GM19025 (cell line): ENCODE data around the gene LINC00237.

Experiments used
- ATAC-seq: cut with Tn5 transposase; IDR thresholded peaks from one replicate; pipeline ENCODE4 v1.9.1; 2021; ENCODE audit warnings: mild to moderate bottlenecking, low read depth, moderate library complexity; ENCODE audit not compliant: unreplicated experiment

The LINC00237 gene

DNA sequence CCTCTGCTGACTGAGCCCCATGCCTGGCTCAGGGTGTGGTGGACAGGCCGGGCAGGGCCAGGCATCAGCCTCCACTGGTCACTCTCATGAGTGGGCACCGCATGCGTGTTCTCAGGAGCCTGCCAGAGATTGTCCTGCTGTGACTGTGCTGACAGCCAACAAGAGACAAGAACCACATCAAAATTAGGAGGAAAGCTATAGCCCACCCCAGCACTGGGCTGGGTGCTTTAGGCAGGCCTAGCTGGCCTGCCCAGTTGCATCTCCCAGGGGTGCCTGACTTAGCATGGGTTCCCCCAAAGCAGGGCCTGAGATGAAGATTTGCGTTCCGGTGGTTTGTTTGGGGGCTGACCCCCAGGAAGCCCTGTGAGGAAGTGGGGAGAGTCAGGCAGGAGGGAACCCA, 53.9 kb downstream of the LINC00237 start:
- no peak for ATAC-seq

DNA sequence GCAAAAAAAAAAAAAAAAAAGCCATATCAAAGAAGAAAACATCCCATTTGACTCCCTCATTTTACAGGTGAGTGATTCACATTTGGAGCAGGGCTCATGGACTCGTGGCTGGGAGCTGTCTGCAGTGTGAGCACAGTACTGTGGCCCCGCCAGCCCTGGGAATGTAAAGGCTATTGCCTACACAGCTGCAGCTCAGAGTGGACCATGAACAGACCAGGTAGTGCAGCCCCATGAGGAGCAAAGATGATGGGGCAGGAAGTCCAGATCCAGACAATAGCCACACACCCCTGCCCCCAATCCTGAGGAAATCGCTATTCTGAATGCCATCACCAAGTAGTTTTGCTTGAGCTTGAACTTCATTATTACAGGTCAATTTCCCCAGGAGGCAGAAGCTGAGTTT, 55.4 kb downstream of the LINC00237 start:
- ATAC-seq: no peak

DNA sequence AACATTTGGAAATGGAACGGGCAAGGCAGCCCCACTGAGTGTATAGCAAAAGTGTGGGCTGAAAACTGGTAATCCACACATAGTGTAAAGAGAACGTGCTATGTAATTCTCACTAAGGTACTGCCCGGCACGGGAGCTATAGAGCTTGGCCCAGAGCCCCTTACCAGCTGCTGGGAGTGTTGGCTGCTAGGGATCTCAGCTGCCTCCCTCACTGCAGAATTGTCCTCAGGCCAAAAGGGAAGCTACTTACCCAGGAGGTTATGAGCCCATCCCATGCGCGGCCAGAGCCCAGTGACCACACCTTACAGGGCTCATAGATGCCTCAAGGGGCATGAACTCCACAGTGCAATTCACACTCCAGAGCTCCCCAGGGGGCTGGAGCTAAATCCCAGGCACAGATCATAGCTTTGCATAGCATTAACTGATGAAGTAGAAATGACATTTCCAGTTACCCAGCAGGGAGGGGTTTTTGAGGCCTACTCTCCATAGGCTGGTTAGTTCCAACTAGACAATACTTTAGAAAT, 56.8 kb downstream of the LINC00237 start:
- ATAC-seq: no peak

DNA sequence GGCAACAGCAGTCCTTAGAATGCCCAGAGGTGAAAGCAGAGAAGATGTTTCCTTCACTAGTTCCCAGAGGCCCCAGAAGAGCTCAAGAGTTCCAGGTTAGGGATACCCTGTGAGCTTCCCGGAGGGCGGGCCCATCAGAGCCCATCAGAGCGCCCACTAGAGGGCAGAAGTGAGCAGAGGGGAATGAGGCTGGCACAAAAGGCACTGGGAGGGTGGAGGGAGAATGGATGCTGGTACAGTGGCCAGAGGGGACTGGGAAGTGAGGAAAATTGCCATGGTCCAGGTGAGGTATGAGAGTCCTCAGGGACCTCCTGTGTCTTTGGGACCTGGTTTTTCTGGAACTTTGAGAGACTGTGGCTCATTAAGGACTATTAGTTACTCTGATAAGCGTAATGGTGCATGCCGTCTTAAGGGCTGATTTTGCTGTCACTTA, 57.3 kb downstream of the LINC00237 start:
- no peak for ATAC-seq

DNA sequence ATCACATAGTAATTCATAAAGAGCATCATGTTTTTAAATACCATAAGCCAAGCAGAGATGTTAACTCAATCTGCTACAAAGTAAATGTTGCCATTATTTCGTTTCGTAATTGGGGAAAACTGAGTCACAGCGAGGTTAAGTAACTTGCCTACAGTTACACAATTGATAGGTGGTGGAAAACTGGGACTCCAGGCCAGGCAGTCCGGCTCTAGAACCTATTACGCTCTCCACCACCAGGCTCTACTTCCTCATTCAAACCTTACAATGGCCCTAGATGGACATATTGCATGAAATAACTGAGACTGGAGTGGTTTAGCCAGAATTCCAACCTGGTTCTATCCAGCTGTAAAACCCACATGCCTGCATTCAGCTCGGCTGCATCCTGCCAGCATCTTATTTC, 58.2 kb downstream of the LINC00237 start:
- no peak for ATAC-seq

DNA sequence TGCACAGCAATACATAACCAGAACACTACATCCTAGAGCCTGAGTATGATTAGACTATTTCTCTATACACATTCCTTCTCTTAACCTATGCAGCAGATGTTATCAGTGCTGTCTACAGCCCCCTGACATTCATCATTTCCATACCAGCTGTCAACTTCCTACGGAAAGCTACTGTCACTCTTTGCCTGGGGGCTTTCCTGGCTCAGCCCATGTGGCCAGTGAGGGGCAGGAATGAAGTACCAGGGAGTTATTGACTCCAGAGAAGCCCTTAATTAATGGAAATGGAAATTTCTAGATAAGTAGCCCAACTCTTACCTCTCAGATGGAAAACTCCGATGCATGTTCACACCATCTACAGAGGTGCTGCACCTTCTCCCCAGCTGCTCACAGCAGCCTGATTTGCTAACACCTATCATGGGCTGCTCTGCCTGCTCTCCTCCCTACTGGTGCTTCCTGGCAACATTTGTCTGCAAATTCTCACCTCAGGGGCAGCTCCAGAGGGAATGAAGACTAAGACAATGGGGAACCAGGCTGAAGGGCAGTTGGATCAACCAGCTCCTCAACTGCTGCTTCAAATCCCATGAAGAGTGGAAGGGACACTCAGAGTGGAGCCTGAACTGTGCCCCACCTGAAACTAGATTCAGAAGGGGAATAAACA, 59.6 kb downstream of the LINC00237 start:
- ATAC-seq: no peak
